Stimulated activated memory B cell treated with anti-CD40 and anti-IgM and Interleukin-4, amounts not matched to agents 10 μg/mL and 1 μg/mL and 100 μg/mL, for 72 hours (primary cell): ENCODE data around the gene POTEF.
"Not testable (repeated sequence)": the region's sequence is repeated elsewhere in the genome, so short reads cannot be mapped to it uniquely, and the experiment has no call there.

Experiments used
- ATAC-seq: fragments of 150-1000 bp; cut with Tn5 transposase; 2 replicates; pipeline ENCODE4 v1.10.0; 2021
- H3K27ac Mint-ChIP-seq: one replicate; pipeline ENCODE4 v1.8.0; 2022; ENCODE audit warnings: mild to moderate bottlenecking, mixed read lengths
- H3K27me3 Mint-ChIP-seq: one replicate; pipeline ENCODE4 v1.8.0; 2022; ENCODE audit warnings: mixed read lengths
- H3K36me3 Mint-ChIP-seq: one replicate; pipeline ENCODE4 v1.8.0; 2022; ENCODE audit warnings: mixed read lengths
- H3K4me1 Mint-ChIP-seq: one replicate; pipeline ENCODE4 v1.8.0; 2022; ENCODE audit warnings: mixed read lengths
- H3K4me3 Mint-ChIP-seq: one replicate; pipeline ENCODE4 v1.8.0; 2022; ENCODE audit warnings: mild to moderate bottlenecking, moderate library complexity, mixed read lengths
- H3K9me3 Mint-ChIP-seq: one replicate; pipeline ENCODE4 v1.8.0; 2022; ENCODE audit warnings: mixed read lengths

The POTEF gene

DNA sequence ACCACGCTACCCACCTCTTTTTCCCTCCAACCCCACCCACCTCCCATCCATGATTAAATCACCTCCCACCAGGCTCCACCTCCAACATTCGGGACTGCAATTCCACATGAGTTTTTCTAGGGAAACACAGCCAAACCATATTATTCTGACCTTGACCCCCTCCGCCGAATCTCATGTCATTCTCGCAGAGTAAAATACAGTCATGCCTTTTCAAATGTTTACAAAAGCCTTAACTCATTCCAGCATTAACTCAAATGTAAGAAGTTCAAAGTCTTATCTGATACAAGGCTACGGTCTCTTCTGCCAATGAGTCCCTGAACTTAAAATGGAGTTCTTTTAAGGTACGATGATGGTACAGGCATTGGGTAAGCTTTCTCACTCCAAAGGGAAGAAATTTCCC lies 72.7 kb downstream of the POTEF start:
- not testable (repeated sequence) for H3K4me1 Mint-ChIP-seq, H3K27me3 Mint-ChIP-seq, H3K4me3 Mint-ChIP-seq, H3K36me3 Mint-ChIP-seq, H3K27ac Mint-ChIP-seq, H3K9me3 Mint-ChIP-seq, ATAC-seq

DNA sequence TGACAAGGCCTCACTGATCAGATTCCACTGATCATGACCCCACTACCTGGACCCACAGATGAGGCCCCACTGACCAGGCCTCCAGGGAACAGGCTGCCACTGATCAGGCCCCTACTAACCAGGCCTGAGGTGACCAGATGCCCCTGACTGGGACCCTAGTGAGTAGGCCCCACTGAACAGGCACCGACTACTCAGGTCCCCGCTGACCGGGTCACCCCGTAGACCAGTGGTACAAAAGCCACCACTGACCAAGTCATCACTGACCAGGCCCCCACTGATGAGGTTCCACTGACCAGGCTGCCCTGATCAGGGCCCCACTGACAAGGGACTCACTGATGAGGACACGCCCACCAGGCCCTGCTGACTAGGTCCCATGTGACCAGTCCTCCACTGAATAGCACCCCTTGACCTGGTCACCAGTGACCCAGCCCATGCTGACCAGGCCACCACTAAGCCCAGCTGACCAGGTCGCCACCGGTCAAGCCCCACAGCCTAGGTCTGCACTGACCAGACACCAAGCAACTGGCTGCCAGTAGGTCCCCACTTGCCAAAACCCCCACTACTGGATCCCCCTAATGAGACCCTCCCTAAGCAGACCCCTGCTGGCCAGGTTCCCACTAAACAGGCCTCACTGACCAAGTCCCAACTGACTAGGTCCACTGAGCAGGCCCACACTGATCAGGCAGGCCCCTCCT lies 75.7 kb downstream of the POTEF start:
- H3K36me3 Mint-ChIP-seq, ATAC-seq, H3K27ac Mint-ChIP-seq, H3K4me3 Mint-ChIP-seq, H3K4me1 Mint-ChIP-seq, H3K27me3 Mint-ChIP-seq, H3K9me3 Mint-ChIP-seq: not testable (repeated sequence)

DNA sequence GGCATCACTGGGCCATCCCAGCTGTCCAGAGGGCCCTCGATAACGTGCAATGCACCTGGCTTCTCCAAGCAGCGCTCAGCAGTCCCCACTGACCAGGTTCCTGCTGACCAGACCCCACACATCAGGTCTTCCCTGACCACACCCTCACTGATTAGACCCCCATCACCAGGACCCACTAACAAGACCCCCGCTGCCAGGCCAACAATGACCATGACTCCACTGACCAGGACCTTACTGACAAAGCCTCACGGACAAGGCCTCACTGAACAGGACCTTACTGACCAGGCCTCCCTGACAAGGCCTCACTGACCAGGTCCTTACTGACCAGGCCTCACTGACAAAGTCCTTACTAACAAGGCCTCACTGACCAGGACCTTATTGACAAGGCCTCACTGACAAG lies 76.6 kb downstream of the POTEF start:
- H3K9me3 Mint-ChIP-seq, H3K27me3 Mint-ChIP-seq, H3K4me3 Mint-ChIP-seq, H3K27ac Mint-ChIP-seq, H3K4me1 Mint-ChIP-seq, ATAC-seq, H3K36me3 Mint-ChIP-seq: not testable (repeated sequence)

DNA sequence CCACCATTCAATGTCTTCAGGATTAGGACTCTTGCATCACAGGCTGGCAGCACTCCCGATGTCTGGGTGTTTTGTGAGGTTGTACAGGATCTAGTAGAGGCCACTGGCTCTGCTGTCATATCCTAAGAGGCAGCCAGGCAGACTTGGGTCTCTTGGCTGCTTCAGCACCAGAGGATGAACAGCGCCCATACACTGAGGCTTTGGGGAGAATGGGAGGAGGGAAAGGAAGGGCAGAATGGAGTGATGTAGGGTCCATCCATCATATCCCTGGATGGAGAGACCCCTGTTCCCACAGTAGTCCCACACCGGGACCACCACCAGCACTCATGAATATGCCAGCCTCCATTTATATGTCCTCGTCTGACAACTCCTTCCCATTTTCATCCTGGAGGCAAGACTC lies 80.6 kb downstream of the POTEF start:
- H3K36me3 Mint-ChIP-seq, H3K4me1 Mint-ChIP-seq, ATAC-seq, H3K27ac Mint-ChIP-seq, H3K9me3 Mint-ChIP-seq, H3K4me3 Mint-ChIP-seq, H3K27me3 Mint-ChIP-seq: not testable (repeated sequence)

DNA sequence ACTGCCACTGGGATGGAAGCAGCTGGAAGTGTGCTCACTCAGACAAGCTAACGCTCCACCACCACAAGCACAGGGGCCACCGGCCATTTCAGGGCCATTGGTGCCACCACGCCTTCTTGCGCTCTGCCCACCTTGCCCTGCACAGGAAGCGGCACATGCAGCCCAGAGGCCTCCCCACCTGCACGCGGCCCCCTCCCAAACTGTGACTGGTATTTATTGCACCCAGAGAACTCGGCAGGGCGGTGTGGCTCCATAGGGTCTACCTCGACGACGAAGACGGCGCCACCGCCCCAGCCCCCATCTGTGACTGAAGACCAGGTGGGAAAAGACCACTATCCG lies 90.8 kb downstream of the POTEF start:
- H3K36me3 Mint-ChIP-seq, H3K27me3 Mint-ChIP-seq, H3K27ac Mint-ChIP-seq, H3K9me3 Mint-ChIP-seq, ATAC-seq, H3K4me3 Mint-ChIP-seq, H3K4me1 Mint-ChIP-seq: not testable (repeated sequence)

DNA sequence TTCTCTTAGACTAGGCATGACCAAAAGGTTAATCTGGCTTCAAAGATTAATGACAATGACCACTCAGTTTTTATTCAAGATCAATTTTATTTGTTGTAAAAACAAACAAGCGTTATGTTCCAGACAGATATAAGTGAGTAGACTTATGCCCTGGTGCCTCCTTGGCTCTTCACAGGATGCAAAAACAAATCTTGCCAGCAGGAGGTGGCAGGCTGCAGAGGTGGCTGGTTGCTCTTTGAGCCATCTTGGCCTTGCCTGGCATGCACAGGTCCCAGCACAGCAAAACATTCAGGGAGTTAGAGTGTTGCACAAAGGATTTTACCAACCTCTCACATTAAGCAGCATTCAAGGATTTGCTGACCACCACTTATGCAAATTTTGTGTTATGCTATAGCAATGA lies 103.1 kb downstream of the POTEF start:
- H3K36me3 Mint-ChIP-seq, H3K27me3 Mint-ChIP-seq, H3K4me1 Mint-ChIP-seq, H3K27ac Mint-ChIP-seq, H3K4me3 Mint-ChIP-seq, H3K9me3 Mint-ChIP-seq, ATAC-seq: not testable (repeated sequence)
